ENCODE measurements around the gene RAB29.

- TF ChIP-seq POLR2AphosphoS5 (IDR thresholded peaks at IDR 0.05; ENCODE audit: low read depth, low read length) (no peak), TAF1 (IDR thresholded peaks at IDR 0.05; ENCODE audit: borderline replicate concordance, insufficient read depth, low read length) (no peak)
These were observed 18.9 kb upstream of the RAB29 start for GRCh38 chr1:205794011-205794730.
